NCI-H748 (cell line): ENCODE data around the gene LAMP1.
"Not testable (repeated sequence)": the region's sequence is repeated elsewhere in the genome, so short reads cannot be mapped to it uniquely, and the experiment has no call there.

ENCODE experiments used
- DNase-seq: peaks from one replicate; lab custom pipeline; 2025; ENCODE audit not compliant: unreplicated experiment; lab: John Stamatoyannopoulos, UW

LAMP1 gene

DNA sequence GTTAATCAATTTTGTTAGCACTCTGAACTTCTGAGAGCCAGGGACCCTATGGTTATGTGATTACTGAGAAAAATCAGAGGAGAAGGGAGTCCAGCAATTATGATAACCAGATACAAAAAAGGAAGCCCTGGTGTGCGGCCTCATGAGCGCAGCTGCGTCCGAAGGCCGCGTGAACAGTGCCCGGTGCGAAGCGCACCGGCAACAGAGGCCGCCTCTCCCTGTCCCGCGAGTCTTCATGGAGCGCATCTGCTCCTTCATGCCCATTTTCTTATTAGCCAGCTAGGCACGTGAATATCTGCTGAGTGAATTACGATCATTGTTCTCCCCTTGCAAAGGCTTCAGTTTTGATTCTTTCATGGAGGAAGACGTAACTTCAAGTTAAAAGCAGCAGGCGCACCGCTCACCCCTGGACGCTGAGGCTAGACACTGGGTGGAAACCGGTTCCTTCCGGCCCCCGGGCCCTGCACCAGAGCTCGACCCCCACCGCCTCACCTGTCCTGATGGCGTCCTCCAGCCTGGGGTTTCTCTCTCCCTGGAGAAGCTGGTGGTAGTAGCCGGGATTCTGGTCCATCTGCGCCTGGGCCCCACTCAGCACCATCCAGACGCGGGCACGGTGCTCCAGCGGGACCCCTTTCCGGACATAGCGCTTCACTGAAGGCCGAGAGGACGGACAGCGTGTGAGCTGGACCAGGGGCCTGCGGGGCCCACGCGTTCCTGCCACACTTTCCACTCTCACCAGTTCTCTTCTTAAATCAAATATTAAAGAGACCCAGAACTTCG lies 58.0 kb downstream of the LAMP1 start:
- DNase-seq = no peak

DNA sequence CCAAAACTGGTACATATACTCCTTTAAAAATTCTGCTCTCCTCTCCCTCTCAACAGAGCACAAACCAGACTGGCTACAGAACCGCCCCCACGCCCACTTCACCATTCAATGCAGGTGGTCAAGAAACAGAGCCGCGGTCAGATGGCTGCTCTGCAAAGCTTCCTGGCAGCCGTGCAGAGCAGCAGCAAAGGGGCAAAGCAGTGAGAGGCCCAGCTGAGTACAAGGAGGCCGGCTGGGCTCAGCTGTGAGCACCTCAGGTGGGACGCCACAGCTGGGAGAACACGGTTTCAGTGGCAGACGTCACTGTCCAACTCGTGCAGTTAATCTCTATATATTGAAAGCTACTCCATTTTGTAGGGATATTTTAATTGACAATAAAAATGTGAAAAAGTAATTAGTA lies 58.6 kb downstream of the LAMP1 start:
- DNase-seq = no peak

- DNase-seq = no peak
These were observed 59.6 kb downstream of the LAMP1 start for GRCh38 chr13:113356596-113356995.

GRCh38 chr13:113357529-113357928 lies 60.5 kb downstream of the LAMP1 start:
- no peak for DNase-seq

- DNase-seq = no peak
These were observed 61.7 kb downstream of the LAMP1 start for GRCh38 chr13:113358653-113359190.

- no peak for DNase-seq
These were observed 62.5 kb downstream of the LAMP1 start for GRCh38 chr13:113359571-113359970.

DNA sequence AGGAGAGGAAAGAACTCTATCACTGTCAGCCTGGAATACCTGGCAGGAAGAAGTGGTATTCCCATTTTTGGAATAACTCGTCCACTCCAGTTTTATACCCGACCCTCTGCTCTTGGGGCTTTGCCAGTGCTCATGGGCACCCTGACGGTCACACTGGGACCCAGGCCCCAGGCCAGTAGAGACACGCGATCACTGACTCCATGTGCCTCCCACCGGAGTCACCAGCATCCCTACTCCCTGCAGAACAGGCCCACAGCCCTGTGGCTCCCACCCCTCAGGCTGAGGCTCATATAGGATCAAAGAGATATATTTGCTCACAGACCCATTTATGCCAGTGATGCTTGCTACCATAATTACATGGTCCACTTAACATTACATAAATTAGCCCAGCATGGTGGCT lies 63.4 kb downstream of the LAMP1 start:
- no peak for DNase-seq

- no peak for DNase-seq
These were observed 64.4 kb downstream of the LAMP1 start for GRCh38 chr13:113361406-113361805.

- DNase-seq = no peak
These were observed 67.4 kb downstream of the LAMP1 start for GRCh38 chr13:113364311-113364889.

GRCh38 chr13:113364901-113365582 lies 68.0 kb downstream of the LAMP1 start:
- no peak for DNase-seq

- DNase-seq = no peak
These were observed 68.5 kb downstream of the LAMP1 start for GRCh38 chr13:113365583-113365970.

- DNase-seq = no peak
These were observed 69.0 kb downstream of the LAMP1 start for GRCh38 chr13:113365971-113366588.

- DNase-seq = no peak
These were observed 70.1 kb downstream of the LAMP1 start for GRCh38 chr13:113367020-113367560.

DNA sequence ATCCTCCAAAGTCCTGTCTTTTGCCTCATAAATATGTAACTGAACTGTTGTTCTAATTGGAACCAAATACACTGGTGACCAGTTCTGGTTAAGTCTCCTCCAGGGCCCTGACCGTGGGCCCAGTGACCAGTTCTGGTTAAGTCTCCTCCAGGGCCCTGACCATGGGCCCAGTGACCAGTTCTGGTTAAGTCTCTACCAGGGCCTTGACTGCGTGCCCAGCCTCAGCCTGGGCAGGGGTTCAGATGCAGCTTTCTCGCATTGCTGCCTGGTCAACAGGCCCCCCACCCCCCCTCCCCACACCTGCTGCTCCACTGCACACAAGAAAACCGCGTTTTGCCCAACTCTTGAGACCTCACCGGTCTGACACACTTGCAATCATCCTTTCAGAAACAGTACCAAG lies 70.7 kb downstream of the LAMP1 start:
- DNase-seq = no peak

GRCh38 chr13:113368353-113368752 lies 71.3 kb downstream of the LAMP1 start:
- DNase-seq = not testable (repeated sequence)

- no peak for DNase-seq
These were observed 72.2 kb downstream of the LAMP1 start for GRCh38 chr13:113369189-113369588.

DNA sequence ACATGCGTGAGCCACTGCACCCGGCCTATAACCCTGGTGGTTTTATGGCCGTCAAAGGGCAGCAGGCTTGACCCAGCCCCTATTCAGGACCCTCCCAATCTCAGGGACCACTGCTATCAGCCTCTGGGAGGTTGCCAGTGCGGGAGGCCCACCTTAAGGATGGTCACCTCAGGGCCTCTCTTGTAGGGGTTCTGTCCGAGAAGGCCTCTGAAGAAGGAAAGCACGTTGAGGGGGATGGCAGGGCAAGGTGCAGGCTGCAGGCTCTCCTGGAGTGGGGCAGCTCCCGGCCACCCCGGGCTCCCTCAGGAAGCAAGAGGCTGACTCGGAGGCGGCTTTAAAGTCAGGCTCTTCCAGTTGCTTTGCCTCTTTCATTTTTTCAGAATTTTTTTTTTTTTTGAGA lies 72.8 kb downstream of the LAMP1 start:
- no peak for DNase-seq

DNA sequence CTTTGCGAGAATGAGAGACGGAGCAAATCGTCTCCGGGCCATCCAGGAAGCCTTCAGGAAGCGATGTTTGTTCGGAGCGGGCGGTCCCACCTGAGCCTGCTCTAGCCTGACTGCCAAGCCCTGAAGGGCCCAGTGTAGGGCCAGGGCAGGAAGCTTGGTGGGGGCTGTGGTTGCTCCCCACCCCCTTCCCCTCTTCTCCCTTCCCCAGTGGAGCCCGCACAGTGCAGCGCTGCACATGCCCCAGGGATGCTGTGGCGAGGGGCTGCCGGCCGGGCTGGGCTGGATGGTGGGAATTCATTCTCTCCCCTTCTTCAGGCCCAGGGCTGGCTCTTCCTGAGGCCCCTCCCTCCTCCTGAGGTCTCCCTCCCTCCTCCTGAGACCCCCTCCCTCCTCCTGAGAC lies 74.0 kb downstream of the LAMP1 start:
- DNase-seq = no peak

GRCh38 chr13:113371701-113372100 lies 74.7 kb downstream of the LAMP1 start:
- DNase-seq = not testable (repeated sequence)
